Hindlimb muscle (tissue), 1 donor: ENCODE measurements around the gene TMEM30A. TPM values are rescaled to one million over a fixed set of nuclear protein-coding genes. Genes with fewer than 3 reads are reported as not detected.

Experiments
- DNase-seq: peaks from one replicate; pipeline ENCODE4 v3.0.0-alpha.2; 2013
- polyA plus RNA-seq: library from polyadenylated mRNA; unstranded; fragments of 120-200 nt; gene quantifications from one replicate; pipeline ENCODE4 v1.2.1, GENCODE V29; 2013; ENCODE audit not compliant: insufficient read length

The TMEM30A gene
- polyA plus RNA-seq, 1 donor = 51.5 TPM

DNA sequence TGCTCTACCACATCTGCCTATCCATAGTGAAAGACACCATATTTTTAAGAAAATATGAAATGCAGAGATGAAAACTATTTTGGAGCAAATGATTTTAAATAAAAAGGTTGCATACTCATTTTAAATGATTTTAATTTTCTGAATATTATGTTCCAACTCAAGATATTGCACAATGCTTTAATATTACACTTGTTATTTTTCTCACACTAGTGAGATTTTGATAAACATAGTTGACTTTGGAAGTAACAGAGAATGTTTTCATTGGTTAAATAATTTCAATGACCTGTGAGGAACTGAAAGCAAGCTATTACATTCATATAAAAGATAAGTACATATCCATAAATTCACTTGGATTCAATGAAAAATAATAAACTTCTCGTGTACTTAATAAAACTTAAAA lies 7.2 kb upstream of the TMEM30A start:
- DNase-seq = no peak

DNA sequence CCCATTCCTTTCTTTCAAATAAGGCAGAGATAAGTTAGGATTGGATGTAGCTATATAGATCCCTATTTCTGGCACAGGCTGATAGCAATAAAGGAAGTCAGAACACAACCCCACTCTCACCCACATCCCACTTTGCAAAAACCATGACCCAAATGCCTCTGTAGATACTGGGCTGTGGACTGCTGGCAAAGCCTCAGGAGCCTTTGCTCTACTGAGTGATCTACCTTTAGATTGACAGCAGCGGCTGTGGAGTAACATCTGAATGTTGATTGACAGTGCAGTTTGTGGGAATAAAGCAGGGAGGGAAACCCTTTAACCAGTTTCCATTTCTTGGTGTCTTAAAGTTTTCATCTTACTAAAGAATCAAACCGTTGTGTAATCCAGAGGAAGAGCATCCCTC lies 6.7 kb upstream of the TMEM30A start:
- DNase-seq = no peak

DNA sequence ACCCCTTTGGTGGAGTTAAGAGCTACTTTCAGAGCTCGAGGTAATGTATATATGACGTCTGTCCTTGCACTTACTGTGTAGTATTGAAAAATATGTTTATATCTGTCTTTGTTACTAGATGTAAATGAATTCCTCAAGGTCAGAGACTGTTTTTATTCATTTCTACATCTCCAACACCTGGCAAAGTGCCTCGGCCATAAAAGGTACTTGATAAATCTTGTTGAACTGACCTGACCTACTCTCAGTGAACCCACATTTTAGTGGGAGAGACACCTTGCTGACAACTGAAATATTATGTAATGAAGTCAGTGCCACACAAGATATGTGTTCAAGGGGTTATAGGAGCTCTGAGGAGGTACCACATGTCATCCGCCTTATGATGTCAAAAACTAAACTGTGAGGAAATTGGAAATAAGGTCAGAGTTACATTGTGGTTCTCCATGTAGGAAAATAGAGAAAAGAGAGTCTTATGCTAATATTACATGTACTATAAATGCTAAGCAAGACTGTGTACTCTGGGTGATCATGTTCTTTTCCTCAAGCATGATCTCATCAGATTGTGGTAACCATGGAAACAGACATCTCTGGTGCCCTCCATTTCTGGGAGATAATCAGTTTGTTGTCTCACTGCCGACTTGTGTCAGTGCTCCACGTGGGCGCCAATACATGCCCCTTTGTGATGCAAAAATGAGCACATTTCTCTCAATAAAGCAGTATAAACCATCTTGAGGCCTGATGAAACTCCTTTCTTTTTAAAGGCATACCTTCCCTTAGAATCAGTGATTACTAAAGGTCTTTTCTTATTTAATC lies 5.7 kb upstream of the TMEM30A start:
- DNase-seq = no peak

DNA sequence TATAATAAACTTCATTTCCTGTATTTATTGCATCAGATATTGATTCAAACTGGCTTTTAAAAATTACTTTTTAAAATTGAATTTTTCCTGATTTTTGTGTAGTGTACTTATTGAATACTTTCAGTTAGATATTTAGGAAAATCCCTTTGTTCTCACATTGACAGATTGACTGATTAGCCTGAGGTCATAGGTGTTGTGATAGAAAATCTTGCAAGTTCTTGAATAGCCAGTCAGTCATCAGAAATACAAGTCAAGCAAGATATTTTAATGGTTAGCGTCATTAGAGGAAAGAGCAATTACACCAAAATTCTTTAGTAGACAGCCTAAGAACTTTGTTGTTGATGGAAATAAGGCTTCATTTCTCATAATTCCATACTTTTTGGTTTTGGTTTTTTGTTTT lies 3.4 kb upstream of the TMEM30A start:
- no peak for DNase-seq

DNA sequence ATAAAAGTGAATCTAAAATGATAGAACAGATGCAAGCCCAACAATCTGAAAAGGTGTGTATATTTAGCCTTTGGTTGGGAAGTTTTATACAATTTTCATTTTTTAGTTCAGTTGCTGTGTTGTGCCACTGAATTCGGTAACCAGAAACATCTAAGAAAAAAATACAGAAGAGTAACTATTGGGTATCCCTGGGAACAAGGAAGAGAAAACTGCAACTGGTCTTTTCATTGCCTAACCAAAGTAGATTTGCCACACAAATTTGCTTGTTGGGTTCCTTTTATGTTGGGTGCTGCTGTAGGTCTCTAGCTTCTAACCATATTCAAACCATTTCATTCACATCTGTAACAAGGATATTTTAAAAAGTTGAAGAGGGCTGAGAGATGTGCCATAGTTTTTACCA lies 2.8 kb upstream of the TMEM30A start:
- DNase-seq = no peak

DNA sequence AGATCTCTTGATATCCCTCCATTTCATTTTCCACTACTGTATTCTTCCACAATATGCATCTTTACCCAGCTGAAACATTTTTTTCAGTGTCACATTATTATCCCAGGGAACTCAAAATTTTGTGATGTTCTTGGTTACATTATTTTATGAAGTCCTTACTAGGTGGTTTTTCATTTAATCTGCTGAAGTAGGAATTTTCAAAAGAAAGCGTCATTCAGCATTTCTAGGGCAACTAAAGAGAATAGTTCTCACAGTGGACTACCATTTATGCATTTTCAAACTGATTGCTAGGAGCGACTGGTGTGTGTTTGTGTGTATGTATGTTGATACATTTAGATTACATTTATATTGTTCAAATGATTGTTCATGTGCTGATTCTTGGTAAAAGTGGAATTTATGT lies 2.4 kb upstream of the TMEM30A start:
- DNase-seq = no peak

DNA sequence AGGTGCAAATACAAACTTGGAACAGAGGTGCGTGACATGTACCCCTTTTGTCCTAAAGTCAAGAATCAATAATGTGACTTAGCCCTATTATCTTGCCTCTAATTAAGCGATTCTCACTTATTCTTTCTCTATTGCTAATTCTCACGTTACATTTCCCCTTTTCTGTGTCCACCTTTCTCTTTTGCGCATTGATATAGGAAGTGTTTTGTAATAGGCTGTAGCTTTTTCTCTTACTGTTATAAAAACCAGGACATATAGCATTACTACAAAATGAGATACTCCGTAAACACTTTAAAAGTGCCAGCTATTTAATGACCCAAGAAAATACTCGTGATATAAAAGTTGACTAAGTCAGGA lies 669 bp upstream of the TMEM30A start:
- DNase-seq = no peak

DNA sequence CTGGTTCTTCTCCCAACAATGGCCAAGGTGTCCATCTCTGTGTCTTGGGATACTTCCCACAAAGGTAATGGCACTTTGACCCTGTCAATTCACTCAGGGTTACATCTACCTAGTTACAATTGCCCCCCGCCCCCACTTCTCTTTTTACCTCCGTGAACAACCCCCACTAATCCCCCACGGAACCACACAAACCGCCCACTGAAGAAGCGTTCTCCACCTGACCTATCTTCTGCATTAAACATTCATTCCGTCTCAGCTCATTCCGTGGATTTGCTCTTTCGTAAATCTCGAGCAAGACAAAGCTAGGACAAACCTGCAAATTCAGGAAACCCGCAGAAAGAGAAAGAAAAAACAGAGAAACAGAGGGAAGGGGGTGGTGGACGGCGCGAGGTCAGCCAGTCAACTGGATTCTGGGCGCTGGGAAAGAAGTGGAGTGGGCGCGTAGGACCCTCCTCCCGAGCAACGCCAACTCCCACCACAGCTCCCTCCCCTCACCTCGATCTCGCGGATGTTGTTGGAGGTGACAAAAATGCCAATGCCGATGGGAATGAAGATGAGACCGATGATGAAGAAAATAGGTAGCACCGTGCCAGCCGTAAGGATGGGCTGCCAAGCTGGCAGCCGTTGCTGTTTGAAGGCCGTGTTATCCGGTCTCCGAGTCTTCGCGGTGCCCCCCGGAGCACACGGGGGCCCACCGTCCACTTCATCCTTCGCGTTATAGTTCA lies 523 bp downstream of the TMEM30A start:
- peak; percentile 67 for DNase-seq

DNA sequence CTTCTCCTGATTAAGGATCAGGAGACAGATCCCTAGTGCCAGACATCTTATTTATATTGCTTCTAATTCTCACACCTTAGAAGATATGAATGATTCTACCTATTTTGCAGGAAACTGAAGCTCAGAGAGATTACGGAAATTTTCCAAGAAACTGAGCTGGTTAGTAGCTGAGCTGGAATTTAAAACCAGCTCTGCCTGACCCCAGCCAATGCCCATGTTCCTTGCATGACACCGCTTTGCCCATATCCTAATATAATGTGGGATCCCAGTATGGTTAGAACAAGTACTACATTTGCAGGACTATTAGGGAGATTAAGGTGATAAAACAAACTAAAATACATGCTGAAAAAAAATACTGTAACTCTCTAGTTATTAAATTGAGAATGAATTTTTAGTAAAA lies 1.9 kb downstream of the TMEM30A start:
- DNase-seq = no peak

DNA sequence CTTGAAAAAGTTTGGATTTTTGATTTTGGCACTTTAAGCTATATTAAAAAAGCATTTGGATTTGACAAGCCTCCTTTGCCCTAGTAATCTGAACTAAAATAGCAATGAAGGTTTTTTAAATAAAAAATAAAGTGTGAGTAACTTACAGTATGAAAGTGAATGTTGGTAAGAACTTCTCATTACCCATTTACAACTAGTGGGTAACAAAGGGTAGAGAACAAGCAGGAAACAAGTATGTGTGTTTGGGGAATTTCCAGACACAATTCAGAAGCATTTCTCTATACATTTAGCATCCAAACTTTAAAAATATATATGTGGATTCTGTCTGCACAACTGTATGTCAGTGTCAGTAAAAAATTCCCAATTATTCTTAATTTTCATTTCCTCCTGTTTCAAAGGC lies 2.9 kb downstream of the TMEM30A start:
- DNase-seq = no peak

DNA sequence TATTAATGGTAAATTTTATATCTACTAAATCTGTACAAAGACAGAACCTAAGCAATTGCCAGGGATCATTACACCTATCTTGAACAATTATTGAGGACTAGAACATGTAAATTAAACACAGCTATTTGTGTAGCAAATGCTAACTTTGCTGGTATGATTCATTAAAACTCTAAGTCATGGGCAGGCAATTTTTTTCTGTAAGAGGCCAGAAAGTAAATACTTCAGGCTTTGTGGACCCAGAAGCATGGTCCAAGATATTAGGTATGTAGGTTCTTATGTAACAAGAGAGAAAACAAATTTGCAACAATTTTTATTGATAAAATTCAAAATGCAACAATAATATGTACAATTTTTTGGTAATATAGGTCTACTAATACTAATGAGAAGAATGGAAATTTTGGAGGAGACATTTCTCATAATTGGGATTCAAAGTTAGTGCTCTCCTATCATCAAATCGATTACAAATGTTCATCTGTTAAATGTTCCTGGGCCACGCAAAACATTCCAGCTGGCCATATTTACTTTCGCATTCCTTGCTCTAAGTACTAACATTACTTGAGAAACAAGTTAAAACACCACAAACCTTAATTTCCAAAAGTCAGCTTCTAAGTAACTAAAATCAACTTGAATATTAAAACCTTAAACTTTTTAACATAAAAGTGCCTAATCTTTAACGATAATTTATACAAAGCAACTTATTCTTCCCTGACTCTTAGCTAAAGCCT lies 4.3 kb downstream of the TMEM30A start:
- DNase-seq = no peak

DNA sequence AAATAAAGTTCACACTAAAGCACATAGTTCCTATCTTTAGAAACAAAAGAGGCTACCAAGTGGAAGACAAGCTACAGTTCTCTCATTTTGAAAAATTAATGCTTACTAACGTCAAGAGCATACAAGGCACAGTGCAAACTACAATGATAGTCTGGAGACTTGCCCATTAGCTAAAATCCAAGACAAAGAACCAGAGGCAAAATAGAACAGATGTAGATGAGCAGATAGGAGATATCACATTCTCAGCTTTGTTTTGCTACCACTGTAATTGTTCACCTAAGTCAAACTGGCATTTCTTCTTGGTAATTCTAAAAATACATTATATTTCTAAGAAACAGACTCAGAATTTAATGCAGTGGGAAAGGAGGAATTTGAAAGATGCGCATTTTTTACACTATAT lies 5.2 kb downstream of the TMEM30A start:
- DNase-seq = no peak

DNA sequence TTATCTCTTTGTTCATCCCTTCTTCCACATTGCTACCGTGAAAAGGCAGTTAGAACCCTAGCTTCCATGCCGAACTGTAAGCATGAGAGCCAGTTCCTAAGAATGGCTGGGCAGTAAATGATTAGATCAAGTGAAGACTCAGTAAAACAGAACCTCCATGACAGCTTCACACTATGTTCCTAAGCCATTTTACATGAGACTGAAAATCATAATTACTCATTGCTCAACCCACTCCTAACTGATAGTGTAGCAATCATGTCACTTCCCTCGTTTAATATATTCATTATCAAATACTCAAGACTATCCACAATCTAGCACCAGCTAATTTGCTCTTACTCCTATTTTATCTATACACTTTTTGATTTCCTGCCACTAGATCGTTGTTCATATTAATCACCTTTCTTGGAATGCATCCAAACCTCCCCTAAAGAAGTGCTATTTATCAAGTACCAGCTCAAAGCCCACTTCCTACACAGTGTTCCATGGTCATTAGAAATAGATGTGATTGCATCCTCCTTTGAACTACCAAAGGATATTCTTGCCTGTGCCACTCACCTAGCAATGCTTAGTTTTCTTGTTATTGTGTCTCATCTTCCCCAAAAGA lies 6.0 kb downstream of the TMEM30A start:
- DNase-seq = no peak

DNA sequence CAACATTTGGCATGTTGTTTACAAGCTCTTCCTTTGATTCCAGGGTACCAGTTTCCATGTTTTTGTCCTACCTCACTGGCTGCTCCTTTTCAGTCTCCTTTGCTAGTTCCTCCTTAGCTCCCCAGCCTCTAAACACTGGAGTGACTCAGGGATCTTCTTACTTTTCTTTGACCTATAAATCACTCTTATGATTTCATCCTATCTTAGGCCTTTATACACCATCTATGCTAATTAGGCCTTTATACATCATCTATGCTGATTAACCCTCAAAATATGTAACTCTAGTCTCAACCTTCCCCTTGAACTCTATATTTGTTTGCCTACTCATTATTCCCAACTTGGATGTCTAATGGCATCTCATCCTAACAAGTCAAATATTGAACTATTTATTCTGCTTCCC lies 9.5 kb downstream of the TMEM30A start:
- no peak for DNase-seq

DNA sequence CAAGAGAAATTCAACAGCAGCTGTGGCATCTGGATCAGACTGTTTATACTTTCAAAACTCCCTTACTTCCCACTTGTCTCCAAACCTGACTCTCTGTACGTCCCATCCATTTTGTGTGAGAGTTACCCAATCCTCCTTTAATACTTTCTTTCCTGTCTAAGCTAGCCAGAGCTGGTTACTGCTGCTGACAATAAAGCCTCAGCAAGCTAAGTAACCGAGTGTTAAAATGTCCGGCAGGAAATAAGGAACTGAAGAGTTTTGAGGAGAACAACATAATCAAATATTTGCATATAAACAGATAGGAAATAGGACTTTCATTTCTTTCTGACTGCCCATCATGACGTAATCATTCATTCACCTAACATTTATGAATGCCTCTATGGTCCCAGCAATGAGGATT lies 11.6 kb downstream of the TMEM30A start:
- DNase-seq = no peak

DNA sequence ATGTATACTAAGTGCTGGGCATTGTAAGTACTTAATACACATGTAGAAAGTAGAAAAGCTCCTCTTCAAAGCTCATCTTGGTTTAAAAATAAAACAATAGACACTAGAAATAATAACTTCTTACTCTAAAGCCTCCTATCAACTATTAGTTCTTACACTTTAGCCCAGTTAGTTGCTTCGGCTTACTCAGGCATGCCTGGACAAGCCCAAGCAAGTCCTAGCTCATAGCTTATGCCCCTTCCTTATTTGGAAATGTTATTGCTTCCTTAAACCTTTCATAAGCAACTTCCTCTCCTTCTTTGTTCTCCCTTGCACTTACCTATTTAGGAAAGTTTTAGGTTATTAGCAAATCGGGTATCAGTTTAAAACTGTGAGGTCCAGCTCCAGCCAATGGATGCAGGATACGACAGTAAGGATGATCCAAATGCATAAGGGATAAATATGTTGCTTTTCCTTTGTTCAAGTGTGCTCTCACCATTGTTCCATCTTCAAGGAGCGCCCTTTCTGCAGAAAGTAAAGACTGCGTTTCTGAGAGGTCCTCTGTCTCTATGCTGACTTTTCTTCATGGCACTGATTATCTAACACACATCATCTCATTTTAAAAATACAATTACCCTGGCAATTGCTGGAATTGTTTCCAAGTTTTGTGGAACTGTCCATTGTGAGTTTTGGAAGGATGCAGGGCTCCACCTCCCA lies 12.3 kb downstream of the TMEM30A start:
- DNase-seq = no peak

DNA sequence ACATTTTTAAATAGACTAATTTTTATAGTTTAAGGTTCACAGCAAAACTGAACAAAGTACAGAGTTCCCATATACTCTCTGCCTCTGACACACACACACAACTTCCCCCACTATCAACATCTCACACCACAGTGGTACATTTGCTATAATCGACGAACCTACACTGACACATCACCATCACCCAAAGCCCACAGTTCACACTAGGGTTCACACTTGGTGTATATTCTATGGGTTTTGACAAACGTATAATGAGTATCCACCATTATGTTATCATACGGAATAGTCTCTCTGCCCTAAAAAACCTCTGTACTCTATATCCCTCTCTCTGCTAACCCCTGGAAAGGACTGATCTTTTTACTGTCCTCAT lies 15.6 kb downstream of the TMEM30A start:
- no peak for DNase-seq

DNA sequence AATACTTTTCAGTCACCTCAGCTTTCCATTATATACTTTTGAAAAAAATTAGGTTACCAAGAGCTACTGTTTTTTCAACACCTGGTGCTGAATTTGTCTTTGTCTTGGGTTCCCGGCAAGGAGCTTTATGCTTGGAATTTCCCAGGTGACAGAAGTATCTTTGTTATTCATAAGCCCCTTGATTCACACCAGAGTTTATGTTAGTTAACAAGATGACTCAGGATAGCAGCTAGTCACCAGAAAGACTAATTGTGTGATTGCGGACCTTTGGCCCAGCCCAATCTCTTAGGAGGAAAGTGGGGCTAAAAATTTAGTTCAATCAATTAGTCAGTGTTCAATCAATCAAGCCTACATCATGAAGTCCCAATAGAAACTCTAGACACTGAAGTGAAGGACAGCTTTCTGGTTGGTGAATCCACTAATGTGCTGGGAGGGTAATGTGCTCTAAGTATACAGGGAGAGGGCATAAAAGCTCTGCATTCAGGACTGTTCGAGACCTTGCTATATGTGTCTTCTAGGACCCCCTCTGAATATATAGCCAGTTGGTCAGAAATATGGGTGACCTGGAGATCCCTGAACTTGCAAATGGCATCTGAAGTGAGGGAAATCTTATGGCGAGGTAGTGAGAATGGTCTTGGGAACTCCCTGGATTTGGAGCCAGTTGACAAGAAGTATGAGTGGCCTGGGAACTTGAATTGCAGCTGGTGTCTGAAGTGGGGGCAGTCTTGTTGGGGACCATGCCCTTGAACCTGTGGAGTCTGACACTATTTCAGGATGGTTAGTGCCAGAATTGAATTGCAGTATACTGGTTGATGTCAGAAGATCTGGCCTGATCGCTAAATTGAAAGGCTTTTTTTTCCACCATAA lies 16.2 kb downstream of the TMEM30A start:
- no peak for DNase-seq

DNA sequence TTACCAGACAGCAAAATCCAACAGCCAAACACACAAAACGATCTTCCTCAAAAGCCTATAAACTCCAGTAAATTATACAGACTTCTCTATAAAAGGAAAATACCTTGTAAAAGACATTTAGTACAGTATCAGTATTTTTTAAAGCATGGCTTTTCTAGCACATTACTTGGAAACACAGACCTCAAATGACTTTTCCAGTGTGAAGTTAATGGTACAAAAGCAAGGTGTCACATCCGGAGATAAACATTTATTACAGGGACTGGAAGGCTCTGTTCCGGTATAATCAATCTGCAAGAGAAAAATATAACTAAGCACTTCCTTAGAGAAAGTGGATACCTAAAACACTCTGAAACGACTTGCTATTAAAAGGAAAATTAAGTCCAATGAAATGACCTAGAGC lies 17.1 kb downstream of the TMEM30A start:
- DNase-seq = no peak

DNA sequence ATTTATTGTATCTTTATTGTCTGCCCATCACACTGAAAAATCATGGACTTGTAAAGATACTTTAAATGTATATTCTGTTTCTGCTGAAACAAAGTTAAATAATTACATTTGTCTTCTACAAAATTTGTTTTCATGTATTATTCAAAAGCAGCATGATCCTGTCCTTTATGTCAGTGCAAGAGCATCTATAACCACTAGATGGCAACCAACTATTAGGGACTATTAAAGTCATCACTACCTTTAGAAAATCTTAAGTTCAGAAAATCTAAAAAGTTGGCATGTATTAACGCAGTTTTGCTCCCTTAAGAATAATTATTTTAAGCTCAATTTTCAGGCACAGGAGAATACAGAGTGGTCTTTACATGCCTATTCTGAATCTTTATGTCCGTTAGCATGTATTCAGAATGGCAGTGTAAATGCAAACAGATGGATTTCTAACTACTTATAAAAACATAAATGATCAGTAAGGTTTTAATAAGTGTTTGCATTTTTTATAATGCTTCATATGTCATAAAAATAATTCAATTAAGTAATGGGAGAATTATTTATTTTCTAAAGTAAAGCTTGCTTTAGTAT lies 17.8 kb downstream of the TMEM30A start:
- no peak for DNase-seq

DNA sequence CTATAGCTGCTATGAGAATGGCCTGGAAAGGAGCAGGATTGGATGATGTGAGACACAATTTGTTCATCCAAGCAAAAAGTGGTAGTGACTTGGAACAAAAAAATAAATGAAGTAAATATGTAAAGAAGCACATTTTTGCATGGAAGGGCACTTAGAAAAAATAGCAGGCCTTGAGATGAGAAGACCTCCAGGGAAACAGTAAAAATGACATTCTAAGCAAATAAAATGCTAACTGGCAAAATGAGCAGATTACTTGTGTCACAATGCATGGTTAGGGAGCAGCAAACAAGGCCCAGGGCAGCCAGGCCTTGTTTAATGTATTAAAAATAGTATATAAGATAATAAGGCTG lies 21.2 kb downstream of the TMEM30A start:
- no peak for DNase-seq
